NCI-H2029 treated with DMSO at 0.1 percent for 48 hours (cell line): ENCODE results near the gene DST.
"Not testable (repeated sequence)": the region's sequence is repeated elsewhere in the genome, so short reads cannot be mapped to it uniquely, and the experiment has no call there.

ENCODE experiments used
- DNase-seq: peaks from one replicate; lab custom pipeline; 2025; lab: John Stamatoyannopoulos, UW

The DST gene

GRCh38 chr6:56515081-56515905 lies 127.4 kb downstream of the DST start:
- peak; percentile 18 for DNase-seq

- DNase-seq = no peak
These were observed 128.3 kb downstream of the DST start for GRCh38 chr6:56514395-56514794.

- DNase-seq = no peak
These were observed 129.1 kb downstream of the DST start for GRCh38 chr6:56513631-56514030.

DNA sequence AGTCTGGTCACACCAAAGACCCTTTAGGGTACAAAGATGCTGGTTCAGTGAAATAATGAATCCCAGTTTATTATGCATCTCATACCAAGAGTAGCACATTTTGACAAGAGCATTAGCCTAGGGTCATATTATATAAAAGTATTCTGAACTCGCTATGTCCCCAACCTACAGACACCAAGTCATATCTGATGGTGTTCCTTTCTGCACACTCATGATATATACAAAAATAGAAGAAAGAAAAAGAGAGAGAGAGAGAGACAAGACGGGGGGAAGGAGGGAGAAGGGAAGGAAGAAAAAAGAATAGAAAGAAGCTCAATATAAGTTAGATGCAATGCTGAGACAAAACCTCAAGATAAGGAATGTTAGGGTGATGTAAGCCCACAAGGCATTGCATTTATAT lies 131.1 kb downstream of the DST start:
- no peak for DNase-seq

DNA sequence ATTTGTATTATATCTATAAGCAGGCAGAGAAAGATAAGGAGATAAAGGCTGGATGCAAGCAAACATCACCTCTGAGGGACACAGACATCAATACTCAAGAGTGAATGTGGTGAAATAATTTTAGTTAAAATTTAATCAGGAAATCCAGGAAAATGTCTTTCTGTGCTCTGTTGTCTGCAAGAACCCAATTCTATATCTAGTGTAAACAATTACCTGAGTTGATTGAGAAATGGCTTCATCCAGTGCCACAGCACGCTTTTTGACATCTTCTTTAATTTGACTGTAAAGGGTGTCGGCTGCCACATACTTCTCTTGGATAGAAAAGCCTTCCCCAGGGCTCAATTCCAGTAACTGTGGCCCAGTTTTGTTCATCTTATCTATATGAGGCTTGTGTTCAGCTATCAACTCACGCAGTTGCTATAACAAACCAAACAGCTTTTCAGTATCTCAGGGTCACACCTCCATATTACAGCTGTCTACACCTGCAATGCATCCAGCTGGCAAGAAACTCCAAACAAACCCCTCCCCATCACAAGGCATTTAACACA lies 131.6 kb downstream of the DST start:
- no peak for DNase-seq

- DNase-seq = no peak
These were observed 133.7 kb downstream of the DST start for GRCh38 chr6:56509031-56509430.

DNA sequence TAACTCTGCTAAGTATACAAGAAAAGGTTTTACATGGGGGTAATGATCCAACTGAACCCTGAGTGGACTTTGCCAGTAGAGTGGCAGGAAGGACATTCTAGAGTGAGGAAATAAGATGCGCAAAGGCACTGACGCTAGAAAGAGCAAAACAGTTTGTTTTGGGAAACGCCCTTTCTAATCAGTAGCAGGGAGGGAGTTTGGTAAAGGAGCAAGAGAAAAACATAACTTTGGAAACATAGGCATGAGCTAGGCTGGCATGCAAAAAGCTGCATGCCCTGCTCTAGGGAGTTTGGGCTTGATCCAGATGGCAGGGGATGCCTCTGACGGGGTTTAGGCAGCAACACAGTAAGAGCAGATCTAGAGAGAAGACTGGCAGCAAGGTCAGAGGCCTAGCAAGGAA lies 135.2 kb downstream of the DST start:
- no peak for DNase-seq

DNA sequence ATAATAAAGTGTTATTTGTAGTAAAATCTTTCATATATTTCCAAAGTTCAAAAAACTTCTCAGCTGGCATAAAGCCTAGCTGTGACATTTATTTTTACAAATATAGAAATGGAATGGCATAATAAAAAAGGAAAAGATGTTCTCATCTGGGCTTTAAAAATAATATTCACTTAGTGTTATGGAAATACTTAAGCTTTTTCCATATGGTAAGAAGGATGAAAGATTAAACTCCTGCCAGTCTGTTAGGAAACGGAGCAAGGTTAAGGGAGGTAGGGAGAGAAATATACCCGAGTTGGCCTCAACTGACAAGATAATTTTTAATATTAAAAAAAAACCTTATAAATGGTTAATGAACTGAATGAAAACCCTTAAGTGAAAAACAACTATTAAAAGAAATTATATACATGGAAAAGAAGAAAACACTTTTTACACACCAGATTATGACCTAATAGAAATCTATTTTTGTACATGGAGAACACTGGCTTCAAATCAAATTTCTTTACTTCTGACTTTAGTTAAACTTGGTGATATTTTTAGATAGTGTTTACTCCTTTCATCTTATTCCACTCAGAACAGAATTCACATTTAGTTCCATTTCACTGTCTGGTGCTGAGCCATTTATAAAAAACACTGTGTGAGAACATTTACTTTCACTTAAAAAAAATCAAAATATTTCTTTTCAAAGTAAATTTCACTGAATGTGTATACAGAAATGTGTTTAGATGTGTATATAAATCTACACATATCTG lies 137.0 kb downstream of the DST start:
- no peak for DNase-seq

GRCh38 chr6:56501993-56502392 lies 140.7 kb downstream of the DST start:
- no peak for DNase-seq

DNA sequence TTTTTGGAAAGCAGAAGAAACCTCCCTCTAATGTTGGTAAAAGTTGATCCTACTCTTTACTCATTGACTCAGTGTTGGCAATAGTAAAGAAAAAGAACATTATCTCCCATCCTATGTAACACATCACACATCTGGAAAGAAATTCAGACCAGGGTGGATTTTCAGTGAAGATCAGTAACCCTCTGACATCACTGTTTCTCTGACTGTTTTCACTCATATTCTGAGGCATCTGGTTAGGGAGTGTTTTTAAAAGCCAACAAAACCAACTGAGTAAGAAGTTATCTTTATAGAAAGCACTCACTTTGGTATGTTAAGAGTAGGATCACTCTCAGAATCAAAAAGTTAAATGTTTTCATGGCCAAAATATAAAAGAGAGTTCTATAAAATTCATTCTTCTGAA lies 143.6 kb downstream of the DST start:
- no peak for DNase-seq

- no peak for DNase-seq
These were observed 145.0 kb downstream of the DST start for GRCh38 chr6:56497691-56498090.

DNA sequence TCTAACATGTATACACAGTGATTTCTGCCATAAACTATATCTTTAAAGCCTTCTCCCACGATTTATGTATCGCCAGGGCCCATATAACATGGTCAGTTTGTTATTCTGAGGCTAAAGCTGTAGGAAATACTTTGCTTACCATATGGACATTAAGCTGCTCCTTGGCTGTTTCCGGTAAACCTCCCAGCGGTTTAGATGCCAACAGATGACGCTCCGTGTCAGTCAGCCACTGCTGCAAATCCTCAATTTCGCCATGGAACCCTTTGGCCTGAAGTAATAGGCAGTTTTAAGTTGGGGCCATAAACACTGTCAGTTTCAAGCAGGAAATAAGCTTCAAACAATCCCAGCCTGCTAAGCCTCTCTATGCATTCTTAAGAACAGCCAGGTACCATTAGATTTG lies 145.4 kb downstream of the DST start:
- DNase-seq = no peak

GRCh38 chr6:56496650-56497049 lies 146.0 kb downstream of the DST start:
- not testable (repeated sequence) for DNase-seq

- DNase-seq = no peak
These were observed 147.0 kb downstream of the DST start for GRCh38 chr6:56495654-56496053.

DNA sequence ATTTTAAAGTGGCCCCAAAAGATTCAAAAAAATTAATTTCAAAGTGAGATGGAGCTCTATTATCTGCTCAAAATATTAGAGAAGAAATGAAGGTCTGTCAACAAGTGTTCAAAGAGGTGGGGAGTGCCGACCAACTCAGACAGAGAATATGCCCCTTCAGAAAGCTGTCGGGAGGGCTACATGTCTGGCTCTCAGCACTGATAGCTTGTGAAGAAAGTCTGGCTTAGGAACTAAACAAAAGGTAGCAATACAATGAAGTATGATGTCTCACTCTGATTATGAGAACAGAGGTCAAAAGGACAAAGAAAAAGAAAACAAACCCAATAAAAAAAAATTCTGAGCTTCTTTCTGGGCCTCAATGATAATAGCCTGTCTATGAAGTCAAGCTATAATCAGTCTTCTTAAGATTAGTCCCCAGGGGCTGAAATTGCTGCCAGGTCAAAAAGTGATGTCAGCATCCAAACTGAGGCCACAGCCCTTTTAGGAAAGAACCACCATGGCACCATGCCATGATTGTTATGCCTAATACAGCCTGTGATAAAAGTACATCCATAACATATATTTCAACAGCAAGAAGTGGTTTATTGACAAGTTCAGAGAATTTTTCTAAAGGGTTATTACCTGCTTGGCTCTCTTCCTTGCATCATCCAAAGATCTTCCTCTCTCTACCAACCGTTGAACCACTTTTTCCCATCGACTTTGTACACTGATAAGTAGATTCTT lies 150.9 kb downstream of the DST start:
- no peak for DNase-seq

DNA sequence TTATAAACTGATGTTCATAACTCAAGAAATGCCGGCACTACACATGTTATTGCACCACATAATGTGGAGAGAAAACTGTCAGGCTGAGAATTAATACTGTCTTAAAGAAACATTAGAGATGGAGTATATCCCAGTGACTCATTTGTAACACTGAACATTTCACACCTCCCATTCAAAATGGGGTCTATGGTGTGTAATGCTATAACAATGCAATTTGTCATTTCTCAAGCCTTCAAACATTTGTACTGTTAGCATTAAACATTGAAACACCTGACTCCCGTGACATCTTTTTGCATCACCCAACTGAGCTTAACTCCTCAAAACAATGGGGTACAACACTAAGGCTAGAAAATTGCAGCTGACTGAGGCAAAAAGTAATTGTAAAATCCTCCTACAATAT lies 151.7 kb downstream of the DST start:
- DNase-seq = no peak

- no peak for DNase-seq
These were observed 153.1 kb downstream of the DST start for GRCh38 chr6:56489559-56489958.

DNA sequence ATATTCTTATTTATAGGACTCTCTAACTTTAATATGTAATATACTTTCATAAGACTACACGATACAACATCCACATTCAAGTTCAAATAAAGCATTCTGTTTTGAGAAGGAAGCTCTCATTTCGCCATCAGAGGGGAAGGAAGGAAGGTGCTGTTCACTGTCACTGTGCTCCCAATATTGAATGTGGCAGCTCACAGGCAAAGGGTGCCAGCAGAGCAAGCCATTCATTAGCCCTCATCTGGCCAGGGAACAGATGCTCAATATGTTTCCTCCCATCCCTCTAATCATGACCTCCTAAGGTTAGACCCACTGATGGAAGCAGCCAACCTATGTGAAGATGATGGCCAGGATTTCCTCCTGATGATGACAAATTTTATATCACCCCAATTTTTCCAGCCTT lies 154.4 kb downstream of the DST start:
- DNase-seq = no peak

DNA sequence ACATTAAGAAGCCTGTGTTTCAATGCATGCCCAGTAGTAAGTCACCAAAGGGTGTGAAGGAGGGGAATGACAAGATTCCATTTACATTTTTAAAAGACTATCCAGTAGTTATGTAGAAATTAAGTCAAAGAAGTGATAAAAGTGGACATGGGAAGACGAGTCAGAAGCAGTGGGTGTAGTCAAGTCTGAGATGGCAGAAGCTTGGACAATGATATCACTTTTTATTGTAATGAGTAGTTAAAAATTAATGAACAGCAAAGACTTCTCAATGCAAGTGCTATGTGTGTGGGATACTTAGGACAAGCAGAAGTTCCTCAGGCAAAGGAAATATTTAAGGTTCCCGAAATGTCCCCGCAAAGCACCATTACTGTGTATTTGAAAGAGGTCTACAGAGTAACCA lies 156.0 kb downstream of the DST start:
- no peak for DNase-seq

- no peak for DNase-seq
These were observed 158.0 kb downstream of the DST start for GRCh38 chr6:56484669-56485068.

DNA sequence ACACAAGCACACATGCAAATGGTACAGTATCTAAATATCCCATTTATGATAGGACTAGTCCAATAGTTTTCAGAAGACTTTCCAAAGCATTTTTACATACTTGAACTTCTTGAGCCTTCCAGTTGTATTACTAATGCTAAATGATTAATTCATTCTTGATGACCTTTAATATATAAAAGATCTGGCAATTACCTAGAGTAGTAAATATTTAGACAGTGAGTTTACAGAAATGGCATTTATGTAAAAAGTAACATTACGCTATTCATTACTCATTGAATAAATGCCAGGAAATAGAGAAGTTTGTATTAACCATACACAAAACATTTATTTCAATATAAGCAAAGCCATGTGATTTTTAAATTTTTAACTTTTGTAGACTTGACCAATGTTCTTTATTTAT lies 158.8 kb downstream of the DST start:
- DNase-seq = no peak

- DNase-seq = no peak
These were observed 160.2 kb downstream of the DST start for GRCh38 chr6:56482525-56482924.

GRCh38 chr6:56481957-56482356 lies 160.7 kb downstream of the DST start:
- DNase-seq = no peak
